ENCODE measurements around the gene CORO6. TPM values are rescaled to one million over a fixed set of nuclear protein-coding genes. Genes with fewer than 3 reads are reported as not detected.

CORO6 gene
- total and polyA plus RNA-seq, 2 experiments from 2014 or later = 2.6 to 5.2 TPM

DNA sequence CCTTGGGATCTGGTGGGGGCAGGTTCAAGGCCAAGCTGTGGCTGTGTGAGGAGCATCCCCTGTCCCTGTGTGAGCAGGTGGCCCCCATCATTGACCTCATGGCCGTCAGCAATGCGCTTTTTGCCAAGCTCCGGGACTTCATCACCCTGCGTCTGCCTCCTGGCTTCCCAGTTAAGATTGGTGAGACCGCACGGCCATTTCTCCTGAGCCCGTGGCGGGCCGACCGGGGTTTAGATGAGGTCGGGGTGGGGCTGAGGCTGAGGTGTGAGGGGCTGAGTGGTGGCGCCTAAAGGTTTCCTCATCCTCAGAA is 10.7 kb downstream of the CORO6 start (continued):
- TF ChIP-seq, protein P1, sequence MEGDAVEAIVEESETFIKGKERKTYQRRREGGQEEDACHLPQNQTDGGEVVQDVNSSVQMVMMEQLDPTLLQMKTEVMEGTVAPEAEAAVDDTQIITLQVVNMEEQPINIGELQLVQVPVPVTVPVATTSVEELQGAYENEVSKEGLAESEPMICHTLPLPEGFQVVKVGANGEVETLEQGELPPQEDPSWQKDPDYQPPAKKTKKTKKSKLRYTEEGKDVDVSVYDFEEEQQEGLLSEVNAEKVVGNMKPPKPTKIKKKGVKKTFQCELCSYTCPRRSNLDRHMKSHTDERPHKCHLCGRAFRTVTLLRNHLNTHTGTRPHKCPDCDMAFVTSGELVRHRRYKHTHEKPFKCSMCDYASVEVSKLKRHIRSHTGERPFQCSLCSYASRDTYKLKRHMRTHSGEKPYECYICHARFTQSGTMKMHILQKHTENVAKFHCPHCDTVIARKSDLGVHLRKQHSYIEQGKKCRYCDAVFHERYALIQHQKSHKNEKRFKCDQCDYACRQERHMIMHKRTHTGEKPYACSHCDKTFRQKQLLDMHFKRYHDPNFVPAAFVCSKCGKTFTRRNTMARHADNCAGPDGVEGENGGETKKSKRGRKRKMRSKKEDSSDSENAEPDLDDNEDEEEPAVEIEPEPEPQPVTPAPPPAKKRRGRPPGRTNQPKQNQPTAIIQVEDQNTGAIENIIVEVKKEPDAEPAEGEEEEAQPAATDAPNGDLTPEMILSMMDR (conservative IDR thresholded peaks at IDR 0.05; ENCODE audit: low read depth in 2 of 2) = no peak
- TF ChIP-seq NANOG (IDR thresholded peaks at IDR 0.05; ENCODE audit: borderline replicate concordance) (no peak), POLR2AphosphoS5 (IDR thresholded peaks at IDR 0.05; ENCODE audit: low read depth) (no peak), EZH2phosphoT487 (IDR thresholded peaks at IDR 0.05; ENCODE audit: unreplicated experiment) (no peak), CREB1 (CRISPR knock-in tag; IDR thresholded peaks at IDR 0.05; ENCODE audit: low read depth) (no peak), ZNF331 (CRISPR knock-in tag; IDR thresholded peaks at IDR 0.05; ENCODE audit: low read depth) (no peak), ZNF114 (CRISPR knock-in tag; IDR thresholded peaks at IDR 0.05) (no peak)
- TF ChIP-seq, protein P2, sequence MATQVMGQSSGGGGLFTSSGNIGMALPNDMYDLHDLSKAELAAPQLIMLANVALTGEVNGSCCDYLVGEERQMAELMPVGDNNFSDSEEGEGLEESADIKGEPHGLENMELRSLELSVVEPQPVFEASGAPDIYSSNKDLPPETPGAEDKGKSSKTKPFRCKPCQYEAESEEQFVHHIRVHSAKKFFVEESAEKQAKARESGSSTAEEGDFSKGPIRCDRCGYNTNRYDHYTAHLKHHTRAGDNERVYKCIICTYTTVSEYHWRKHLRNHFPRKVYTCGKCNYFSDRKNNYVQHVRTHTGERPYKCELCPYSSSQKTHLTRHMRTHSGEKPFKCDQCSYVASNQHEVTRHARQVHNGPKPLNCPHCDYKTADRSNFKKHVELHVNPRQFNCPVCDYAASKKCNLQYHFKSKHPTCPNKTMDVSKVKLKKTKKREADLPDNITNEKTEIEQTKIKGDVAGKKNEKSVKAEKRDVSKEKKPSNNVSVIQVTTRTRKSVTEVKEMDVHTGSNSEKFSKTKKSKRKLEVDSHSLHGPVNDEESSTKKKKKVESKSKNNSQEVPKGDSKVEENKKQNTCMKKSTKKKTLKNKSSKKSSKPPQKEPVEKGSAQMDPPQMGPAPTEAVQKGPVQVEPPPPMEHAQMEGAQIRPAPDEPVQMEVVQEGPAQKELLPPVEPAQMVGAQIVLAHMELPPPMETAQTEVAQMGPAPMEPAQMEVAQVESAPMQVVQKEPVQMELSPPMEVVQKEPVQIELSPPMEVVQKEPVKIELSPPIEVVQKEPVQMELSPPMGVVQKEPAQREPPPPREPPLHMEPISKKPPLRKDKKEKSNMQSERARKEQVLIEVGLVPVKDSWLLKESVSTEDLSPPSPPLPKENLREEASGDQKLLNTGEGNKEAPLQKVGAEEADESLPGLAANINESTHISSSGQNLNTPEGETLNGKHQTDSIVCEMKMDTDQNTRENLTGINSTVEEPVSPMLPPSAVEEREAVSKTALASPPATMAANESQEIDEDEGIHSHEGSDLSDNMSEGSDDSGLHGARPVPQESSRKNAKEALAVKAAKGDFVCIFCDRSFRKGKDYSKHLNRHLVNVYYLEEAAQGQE (IDR thresholded peaks at IDR 0.05; ENCODE audit: unreplicated experiment) = no peak
- TF ChIP-seq, protein P3, sequence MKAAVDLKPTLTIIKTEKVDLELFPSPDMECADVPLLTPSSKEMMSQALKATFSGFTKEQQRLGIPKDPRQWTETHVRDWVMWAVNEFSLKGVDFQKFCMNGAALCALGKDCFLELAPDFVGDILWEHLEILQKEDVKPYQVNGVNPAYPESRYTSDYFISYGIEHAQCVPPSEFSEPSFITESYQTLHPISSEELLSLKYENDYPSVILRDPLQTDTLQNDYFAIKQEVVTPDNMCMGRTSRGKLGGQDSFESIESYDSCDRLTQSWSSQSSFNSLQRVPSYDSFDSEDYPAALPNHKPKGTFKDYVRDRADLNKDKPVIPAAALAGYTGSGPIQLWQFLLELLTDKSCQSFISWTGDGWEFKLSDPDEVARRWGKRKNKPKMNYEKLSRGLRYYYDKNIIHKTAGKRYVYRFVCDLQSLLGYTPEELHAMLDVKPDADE (IDR thresholded peaks at IDR 0.05) = no peak

DNA sequence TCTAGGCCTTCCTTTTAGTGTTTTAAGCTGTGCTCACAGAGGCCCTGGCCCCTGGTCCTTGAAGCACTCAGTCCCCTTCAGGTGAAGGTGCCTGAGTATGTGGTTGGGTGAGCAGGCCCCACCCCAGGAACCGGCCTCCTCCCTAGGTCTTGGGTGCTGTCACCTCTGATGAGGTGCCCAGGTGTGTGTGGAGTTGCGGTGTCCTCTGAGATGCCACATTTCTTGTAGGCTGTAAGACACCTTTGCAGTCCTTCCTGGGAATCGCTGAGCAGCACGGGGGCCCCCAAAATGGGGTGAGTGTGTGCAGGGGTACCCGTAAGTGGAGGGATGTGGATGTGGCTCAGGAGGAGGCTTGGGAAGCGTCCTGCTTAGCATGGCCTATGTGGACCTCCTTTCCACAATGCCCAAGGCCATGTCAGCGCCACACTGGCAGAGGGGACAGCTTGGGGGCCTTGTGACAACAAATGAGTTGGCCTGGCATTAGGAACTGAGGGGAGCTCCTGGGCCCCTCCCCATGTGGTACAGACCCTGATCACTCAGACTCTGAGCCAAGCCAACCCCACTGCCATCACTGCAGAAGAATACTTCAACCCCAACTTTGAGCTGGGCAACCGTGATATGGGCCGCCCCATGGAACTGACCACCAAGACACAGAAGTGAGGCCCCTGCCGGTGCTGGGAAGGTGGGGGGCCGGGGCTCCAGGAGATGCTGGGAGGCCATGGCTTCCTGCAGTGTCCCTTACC is 11.2 kb downstream of the CORO6 start:
- Mint-ChIP-seq H3K27me3 (ENCODE audit: insufficient read depth, low read depth, poor library complexity) (peaks cover 35% of the 10 kb centered on the region), H3K27ac (no peak overlapping the region), H3K4me3 (no peak overlapping the region), H3K9me3 (no peaks in the 10 kb centered on the region; the same call in 2 of the 3 replicates), H3K4me1 (peaks cover 22% of the 10 kb centered on the region), H3K36me3 (ENCODE audit: low read depth) (peaks cover 4% of the 10 kb centered on the region; the same call in 2 of the 3 replicates)
- no peaks in the 10 kb centered on the region; the same call in 1 of the 2 replicates for H3K36me3 ChIP-seq (ENCODE audit: insufficient read depth)
- no peak for DNase-seq (ENCODE audit: low spot score)
- 0 out of 2 replicates have a peak, but pooled peaks cover 2% of the 10 kb centered on the region for H3F3A ChIP-seq (replicated peaks; ENCODE audit: low read depth)
- H3K27me3 ChIP-seq (ENCODE audit: insufficient read depth) = peaks cover 35% of the 10 kb centered on the region
- peaks cover 12% of the 10 kb centered on the region; the same call in 1 of the 2 replicates for H4K20me1 ChIP-seq (replicated peaks; ENCODE audit: insufficient read depth)
- ATAC-seq = no peak
- H3K4me3 ChIP-seq = no peak overlapping the region
- no peak overlapping the region for H3K4me2 ChIP-seq
- H3K9me2 ChIP-seq (ENCODE audit: insufficient read depth) = no peaks in the 10 kb centered on the region
- H3K4me1 ChIP-seq (ENCODE audit: insufficient read depth) = peaks cover 21% of the 10 kb centered on the region
- peaks cover 2% of the 10 kb centered on the region; the same call in 1 of the 2 replicates for H3K79me2 ChIP-seq (replicated peaks; ENCODE audit: insufficient read depth)
- H3K27ac ChIP-seq (ENCODE audit: low read depth) = no peak overlapping the region
- no peak overlapping the region for H2AFZ ChIP-seq
- TF ChIP-seq, protein P4, sequence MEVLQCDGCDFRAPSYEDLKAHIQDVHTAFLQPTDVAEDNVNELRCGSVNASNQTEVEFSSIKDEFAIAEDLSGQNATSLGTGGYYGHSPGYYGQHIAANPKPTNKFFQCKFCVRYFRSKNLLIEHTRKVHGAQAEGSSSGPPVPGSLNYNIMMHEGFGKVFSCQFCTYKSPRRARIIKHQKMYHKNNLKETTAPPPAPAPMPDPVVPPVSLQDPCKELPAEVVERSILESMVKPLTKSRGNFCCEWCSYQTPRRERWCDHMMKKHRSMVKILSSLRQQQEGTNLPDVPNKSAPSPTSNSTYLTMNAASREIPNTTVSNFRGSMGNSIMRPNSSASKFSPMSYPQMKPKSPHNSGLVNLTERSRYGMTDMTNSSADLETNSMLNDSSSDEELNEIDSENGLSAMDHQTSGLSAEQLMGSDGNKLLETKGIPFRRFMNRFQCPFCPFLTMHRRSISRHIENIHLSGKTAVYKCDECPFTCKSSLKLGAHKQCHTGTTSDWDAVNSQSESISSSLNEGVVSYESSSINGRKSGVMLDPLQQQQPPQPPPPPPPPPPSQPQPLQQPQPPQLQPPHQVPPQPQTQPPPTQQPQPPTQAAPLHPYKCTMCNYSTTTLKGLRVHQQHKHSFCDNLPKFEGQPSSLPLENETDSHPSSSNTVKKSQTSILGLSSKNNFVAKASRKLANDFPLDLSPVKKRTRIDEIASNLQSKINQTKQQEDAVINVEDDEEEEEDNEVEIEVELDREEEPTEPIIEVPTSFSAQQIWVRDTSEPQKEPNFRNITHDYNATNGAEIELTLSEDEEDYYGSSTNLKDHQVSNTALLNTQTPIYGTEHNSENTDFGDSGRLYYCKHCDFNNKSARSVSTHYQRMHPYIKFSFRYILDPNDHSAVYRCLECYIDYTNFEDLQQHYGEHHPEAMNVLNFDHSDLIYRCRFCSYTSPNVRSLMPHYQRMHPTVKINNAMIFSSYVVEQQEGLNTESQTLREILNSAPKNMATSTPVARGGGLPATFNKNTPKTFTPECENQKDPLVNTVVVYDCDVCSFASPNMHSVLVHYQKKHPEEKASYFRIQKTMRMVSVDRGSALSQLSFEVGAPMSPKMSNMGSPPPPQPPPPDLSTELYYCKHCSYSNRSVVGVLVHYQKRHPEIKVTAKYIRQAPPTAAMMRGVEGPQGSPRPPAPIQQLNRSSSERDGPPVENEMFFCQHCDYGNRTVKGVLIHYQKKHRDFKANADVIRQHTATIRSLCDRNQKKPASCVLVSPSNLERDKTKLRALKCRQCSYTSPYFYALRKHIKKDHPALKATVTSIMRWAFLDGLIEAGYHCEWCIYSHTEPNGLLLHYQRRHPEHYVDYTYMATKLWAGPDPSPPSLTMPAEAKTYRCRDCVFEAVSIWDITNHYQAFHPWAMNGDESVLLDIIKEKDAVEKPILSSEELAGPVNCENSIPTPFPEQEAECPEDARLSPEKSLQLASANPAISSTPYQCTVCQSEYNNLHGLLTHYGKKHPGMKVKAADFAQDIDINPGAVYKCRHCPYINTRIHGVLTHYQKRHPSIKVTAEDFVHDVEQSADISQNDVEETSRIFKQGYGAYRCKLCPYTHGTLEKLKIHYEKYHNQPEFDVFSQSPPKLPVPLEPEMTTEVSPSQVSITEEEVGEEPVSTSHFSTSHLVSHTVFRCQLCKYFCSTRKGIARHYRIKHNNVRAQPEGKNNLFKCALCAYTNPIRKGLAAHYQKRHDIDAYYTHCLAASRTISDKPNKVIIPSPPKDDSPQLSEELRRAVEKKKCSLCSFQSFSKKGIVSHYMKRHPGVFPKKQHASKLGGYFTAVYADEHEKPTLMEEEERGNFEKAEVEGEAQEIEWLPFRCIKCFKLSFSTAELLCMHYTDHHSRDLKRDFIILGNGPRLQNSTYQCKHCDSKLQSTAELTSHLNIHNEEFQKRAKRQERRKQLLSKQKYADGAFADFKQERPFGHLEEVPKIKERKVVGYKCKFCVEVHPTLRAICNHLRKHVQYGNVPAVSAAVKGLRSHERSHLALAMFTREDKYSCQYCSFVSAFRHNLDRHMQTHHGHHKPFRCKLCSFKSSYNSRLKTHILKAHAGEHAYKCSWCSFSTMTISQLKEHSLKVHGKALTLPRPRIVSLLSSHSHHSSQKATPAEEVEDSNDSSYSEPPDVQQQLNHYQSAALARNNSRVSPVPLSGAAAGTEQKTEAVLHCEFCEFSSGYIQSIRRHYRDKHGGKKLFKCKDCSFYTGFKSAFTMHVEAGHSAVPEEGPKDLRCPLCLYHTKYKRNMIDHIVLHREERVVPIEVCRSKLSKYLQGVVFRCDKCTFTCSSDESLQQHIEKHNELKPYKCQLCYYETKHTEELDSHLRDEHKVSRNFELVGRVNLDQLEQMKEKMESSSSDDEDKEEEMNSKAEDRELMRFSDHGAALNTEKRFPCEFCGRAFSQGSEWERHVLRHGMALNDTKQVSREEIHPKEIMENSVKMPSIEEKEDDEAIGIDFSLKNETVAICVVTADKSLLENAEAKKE (CRISPR knock-in tag; IDR thresholded peaks at IDR 0.05) = no peak
- TF ChIP-seq CREB1 (CRISPR knock-in tag; IDR thresholded peaks at IDR 0.05; ENCODE audit: low read depth) (no peak), EZH2phosphoT487 (IDR thresholded peaks at IDR 0.05; ENCODE audit: unreplicated experiment) (no peak)
